Neuronal stem cell (in vitro differentiated cells): ENCODE results near the gene CXXC5.

Experiments used
- DNase-seq: peaks from one replicate; pipeline ENCODE4 v3.0.0-alpha.2; 2013; ENCODE audit warnings: low spot score
- H2AFZ ChIP-seq: one replicate; pipeline ENCODE4 v1.6.1; 2013; ENCODE audit warnings: mild to moderate bottlenecking, low read length, inconsistent platforms
- H2AK5ac ChIP-seq: 2 replicates; pipeline ENCODE4 v1.6.1; 2013; ENCODE audit warnings: low read depth, mild to moderate bottlenecking, inconsistent platforms, low read length, moderate library complexity, mixed read lengths
- H2BK120ac ChIP-seq: 2 replicates; pipeline ENCODE4 v1.6.1; 2013; ENCODE audit warnings: low read depth, mild to moderate bottlenecking, inconsistent platforms, low read length, moderate library complexity, mixed read lengths
- H2BK12ac ChIP-seq: one replicate; pipeline ENCODE4 v1.6.1; 2013; ENCODE audit warnings: low read length, inconsistent platforms
- H2BK15ac ChIP-seq: 2 replicates; pipeline ENCODE4 v1.6.1; 2013; ENCODE audit warnings: mild to moderate bottlenecking, low read length, inconsistent platforms, mixed read lengths
- H2BK5ac ChIP-seq: one replicate; pipeline ENCODE4 v1.6.1; 2013; ENCODE audit warnings: inconsistent platforms, mild to moderate bottlenecking, low read length, moderate library complexity
- H3K14ac ChIP-seq: one replicate; pipeline ENCODE4 v1.6.1; 2013; ENCODE audit warnings: low read length, inconsistent platforms
- H3K18ac ChIP-seq: 2 replicates; pipeline ENCODE4 v1.6.1; 2013; ENCODE audit warnings: low read length, inconsistent platforms
- H3K23ac ChIP-seq: 2 replicates; pipeline ENCODE4 v1.6.1; 2013; ENCODE audit warnings: low read depth, mild to moderate bottlenecking, mixed read lengths, low read length, inconsistent platforms; ENCODE audit not compliant: poor library complexity
- H3K27ac ChIP-seq: replicated peaks from 3 replicates; pipeline ENCODE4 v1.5.1; 2013; ENCODE audit warnings: low read length, inconsistent platforms
- H3K27me3 ChIP-seq, 3 experiments: 2 replicates each; pipeline ENCODE4 v1.6.1; 2013; ENCODE audit warnings: low read length in 3 of 3, mild to moderate bottlenecking in 2 of 3, inconsistent platforms in 1 of 3, low read depth in 1 of 3, mixed read lengths in 1 of 3, moderate library complexity in 1 of 3; ENCODE audit not compliant: control insufficient read depth in 3 of 3, insufficient read depth in 3 of 3
- H3K36me3 ChIP-seq, 2 donors: replicated peaks in 1 of 2; 2 replicates each; pipeline ENCODE4 v1.6.1; 2013; ENCODE audit warnings: low read length in 2 of 2; ENCODE audit not compliant: control insufficient read depth in 2 of 2, insufficient read depth in 2 of 2
- H3K4ac ChIP-seq: 2 replicates; pipeline ENCODE4 v1.6.1; 2013; ENCODE audit warnings: inconsistent platforms, mild to moderate bottlenecking, low read length, moderate library complexity
- H3K4me1 ChIP-seq, 2 donors: 1 replicate in 1 of 2; 2 replicates in 1 of 2; pipeline ENCODE4 v1.6.1; 2013; ENCODE audit warnings: low read length in 2 of 2, low read depth in 1 of 2; ENCODE audit not compliant: control insufficient read depth in 2 of 2, insufficient read depth in 1 of 2
- H3K4me2 ChIP-seq: one replicate; pipeline ENCODE4 v1.6.1; 2013; ENCODE audit warnings: mild to moderate bottlenecking, low read length, inconsistent platforms; ENCODE audit not compliant: insufficient read depth, poor library complexity, severe bottlenecking
- H3K4me3 ChIP-seq, 2 donors: 2 replicates each; pipeline ENCODE4 v1.5.1; 2013; ENCODE audit warnings: low read length in 2 of 2, mild to moderate bottlenecking in 2 of 2, inconsistent platforms in 1 of 2, moderate library complexity in 1 of 2
- H3K79me1 ChIP-seq: one replicate; pipeline ENCODE4 v1.6.1; 2013; ENCODE audit warnings: low read depth, mild to moderate bottlenecking, inconsistent platforms, low read length, moderate library complexity
- H3K9ac ChIP-seq: one replicate; pipeline ENCODE4 v1.6.1; 2013; ENCODE audit warnings: mild to moderate bottlenecking, low read depth, low read length, inconsistent platforms; ENCODE audit not compliant: poor library complexity
- H3K9me3 ChIP-seq, 2 donors: replicated peaks in 1 of 2; 2 replicates each; pipeline versions ENCODE3 to v1.6.1; 2013; ENCODE audit warnings: low read length in 2 of 2, mild to moderate bottlenecking in 2 of 2, inconsistent platforms in 1 of 2, low read depth in 1 of 2, mixed read lengths in 1 of 2, moderate library complexity in 1 of 2; ENCODE audit not compliant: control insufficient read depth in 2 of 2, insufficient read depth in 1 of 2
- H4K8ac ChIP-seq: one replicate; pipeline ENCODE4 v1.6.1; 2013; ENCODE audit warnings: low read depth, mild to moderate bottlenecking, inconsistent platforms, low read length, moderate library complexity
- H4K91ac ChIP-seq: one replicate; pipeline ENCODE4 v1.6.1; 2013; ENCODE audit warnings: low read length, low read depth, mild to moderate bottlenecking, inconsistent platforms; ENCODE audit not compliant: poor library complexity
- WGBS, 2 donors: extraction: QIAGEN DNeasy Blood & Tissue Kit; methylation state at CpG; one replicate each; pipeline ENCODE4 v1.1.7; 2013; ENCODE audit warnings: missing lambda C conversion rate in 2 of 2, mixed read lengths in 1 of 2; ENCODE audit not compliant: insufficient read length in 2 of 2, insufficient replicate concordance in 1 of 2; ENCODE audit errors: extremely low coverage in 2 of 2; 5-methylcytosine and 5-hydroxymethylcytosine counted together

CXXC5 gene

DNA sequence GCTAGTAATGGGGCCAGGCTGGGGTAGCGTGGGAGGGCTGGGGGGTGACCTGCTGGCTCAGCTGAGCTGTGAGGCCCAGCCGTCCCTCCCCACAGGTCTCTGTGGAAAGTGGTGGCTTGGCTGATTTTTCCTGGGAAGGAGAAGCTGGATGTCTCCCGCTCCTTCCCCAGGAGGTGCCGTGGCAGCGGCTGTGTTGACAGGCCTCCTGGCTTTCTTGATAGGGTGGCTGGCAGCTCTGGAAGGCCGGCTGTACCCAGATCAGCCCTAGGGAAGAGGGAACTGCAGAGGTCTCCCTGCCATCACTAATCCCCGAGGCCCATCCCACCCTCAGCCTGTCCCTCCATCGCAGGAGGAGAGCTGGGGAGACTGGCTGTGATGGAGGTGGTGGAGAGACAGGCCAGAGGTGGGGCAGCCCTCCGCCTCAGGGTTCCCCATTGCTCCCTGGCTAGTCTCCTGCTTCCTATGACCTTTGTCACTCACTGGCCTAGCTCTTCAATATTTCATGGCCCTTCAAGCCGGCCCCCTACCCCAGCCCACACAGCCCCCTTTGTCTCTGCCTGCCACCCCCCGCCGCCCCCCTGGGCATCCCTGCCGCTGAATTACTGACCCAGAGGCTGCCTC is 6.8 kb downstream of the CXXC5 start:
- Histone ChIP-seq H3K4me2 (no peak overlapping the region), H3K9ac (peak overlapping the region; percentile 72), H2BK120ac (no peak overlapping the region), H2BK12ac (peak overlapping the region; percentile 8), H2AFZ (no peak overlapping the region), H4K91ac (no peak overlapping the region), H3K9me3 (no peaks in the 10 kb centered on the region), H4K8ac (no peak overlapping the region), H2BK5ac (no peak overlapping the region), H3K4me1 (peaks cover 59 to 72% of the 10 kb centered on the region in 2 donors), H3K23ac (no peak overlapping the region), H2BK15ac (peak overlapping the region; percentile 62), H3K4me3 (peak overlapping the region in 1 of 2 donors; percentile 16), H3K4ac (no peak overlapping the region), H3K14ac (no peak overlapping the region), H3K27me3 (no peaks in the 10 kb centered on the region), H2AK5ac (peak overlapping the region; percentile 78), H3K79me1 (peaks cover 17% of the 10 kb centered on the region), H3K27ac (peak overlapping the region; percentile 38), H3K36me3 (peaks cover 0 to 6% of the 10 kb centered on the region in 2 donors), H3K18ac (peak overlapping the region; percentile 95)
- no CpG with 5 or more reads among the region's 13 CpGs for whole genome bisulfite sequencing, 2 donors
- no peak for DNase-seq

- no peak for DNase-seq
- Histone ChIP-seq H3K4me3 (no peak overlapping the region), H4K8ac (no peak overlapping the region), H2BK15ac (no peak overlapping the region), H3K27me3 (no peaks in the 10 kb centered on the region), H3K4me1 (peaks cover 63 to 74% of the 10 kb centered on the region in 2 donors), H3K23ac (peak overlapping the region; percentile 2), H3K9ac (no peak overlapping the region), H3K36me3 (peaks cover 0 to 6% of the 10 kb centered on the region in 2 donors), H2AFZ (no peak overlapping the region), H3K79me1 (peaks cover 13% of the 10 kb centered on the region), H2BK120ac (no peak overlapping the region), H4K91ac (no peak overlapping the region), H3K9me3 (no peaks in the 10 kb centered on the region), H3K27ac (peak overlapping the region; percentile 29), H3K4me2 (no peak overlapping the region), H3K18ac (peak overlapping the region; percentile 93), H3K14ac (no peak overlapping the region), H2BK12ac (no peak overlapping the region), H3K4ac (no peak overlapping the region), H2BK5ac (no peak overlapping the region), H2AK5ac (peak overlapping the region; percentile 78)
- WGBS, 2 donors: no CpG with 5 or more reads among the region's 18 CpGs
Observed at GRCh38 chr5:139655727-139656271, 7.7 kb downstream of the CXXC5 start.

DNA sequence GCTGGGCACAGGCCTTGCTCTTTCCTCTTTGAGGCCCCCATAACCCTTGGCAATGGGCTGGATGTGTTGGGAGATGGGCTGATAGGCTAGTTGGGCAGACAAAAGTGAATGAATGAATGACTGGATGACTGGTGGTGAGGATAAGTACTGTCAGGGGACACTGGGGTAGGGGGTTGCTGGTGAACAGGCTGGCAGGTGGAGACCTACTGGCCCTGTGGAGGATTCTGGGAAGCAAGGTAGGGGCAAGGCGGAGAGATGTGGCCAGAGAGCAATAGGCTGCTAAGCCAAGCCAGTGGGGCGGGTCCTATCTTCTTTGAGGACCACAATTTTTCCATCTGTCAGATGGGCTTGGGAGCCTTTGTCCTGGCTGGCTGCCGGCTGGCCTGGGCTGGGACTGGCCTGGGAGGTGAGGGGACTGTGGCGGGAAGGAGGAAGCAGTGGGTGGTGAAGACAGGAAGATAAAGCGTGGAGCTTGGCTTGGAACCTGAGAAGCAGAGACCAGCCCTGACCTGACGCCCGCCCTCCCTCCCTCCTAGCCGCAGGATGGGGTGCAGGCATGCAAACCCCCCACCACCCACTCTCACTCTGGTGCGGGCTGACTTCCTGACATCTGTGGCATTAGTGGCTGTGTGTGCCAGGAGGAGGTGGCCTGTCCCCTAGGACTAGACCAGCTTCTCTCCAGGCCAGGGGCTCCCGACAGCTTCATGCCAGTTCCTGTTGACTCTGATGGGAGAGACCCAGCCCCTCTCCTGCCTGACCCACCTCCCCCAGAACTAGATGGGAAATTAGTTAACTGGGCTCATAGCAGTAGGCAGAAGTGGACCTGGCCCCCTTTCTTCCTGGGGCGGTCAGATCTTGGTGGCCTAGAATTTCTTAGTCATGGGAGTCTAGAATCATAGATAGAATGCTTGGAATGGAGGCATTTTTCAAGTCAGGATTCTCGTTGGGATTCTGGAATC is 9.5 kb downstream of the CXXC5 start:
- no peak overlapping the region for H3K4me2 ChIP-seq
- H3K18ac ChIP-seq: peak overlapping the region; percentile 39
- H3K14ac ChIP-seq: no peak overlapping the region
- peak overlapping the region; percentile 53 for H3K9ac ChIP-seq
- H4K91ac ChIP-seq: peak overlapping the region; percentile 22
- H2AFZ ChIP-seq: no peak overlapping the region
- no peak overlapping the region for H2BK5ac ChIP-seq
- H3K4me1 ChIP-seq: peaks cover 59 to 61% of the 10 kb centered on the region in 2 donors
- H3K27me3 ChIP-seq: no peaks in the 10 kb centered on the region
- H2BK12ac ChIP-seq: peak overlapping the region; percentile 67
- H3K23ac ChIP-seq: peak overlapping the region; percentile 2
- H3K9me3 ChIP-seq: no peaks in the 10 kb centered on the region
- no peak overlapping the region for H3K27ac ChIP-seq
- H4K8ac ChIP-seq: no peak overlapping the region
- no CpG with 5 or more reads among the region's 12 CpGs for WGBS, 2 donors
- peak overlapping the region; percentile 34 for H2BK15ac ChIP-seq
- H3K79me1 ChIP-seq: peaks cover 21% of the 10 kb centered on the region
- peaks cover 2 to 18% of the 10 kb centered on the region in 2 donors for H3K36me3 ChIP-seq
- H2BK120ac ChIP-seq: no peak overlapping the region
- no peak overlapping the region for H3K4me3 ChIP-seq
- no peak for DNase-seq
- H3K4ac ChIP-seq: no peak overlapping the region
- peak overlapping the region; percentile 76 for H2AK5ac ChIP-seq

DNA sequence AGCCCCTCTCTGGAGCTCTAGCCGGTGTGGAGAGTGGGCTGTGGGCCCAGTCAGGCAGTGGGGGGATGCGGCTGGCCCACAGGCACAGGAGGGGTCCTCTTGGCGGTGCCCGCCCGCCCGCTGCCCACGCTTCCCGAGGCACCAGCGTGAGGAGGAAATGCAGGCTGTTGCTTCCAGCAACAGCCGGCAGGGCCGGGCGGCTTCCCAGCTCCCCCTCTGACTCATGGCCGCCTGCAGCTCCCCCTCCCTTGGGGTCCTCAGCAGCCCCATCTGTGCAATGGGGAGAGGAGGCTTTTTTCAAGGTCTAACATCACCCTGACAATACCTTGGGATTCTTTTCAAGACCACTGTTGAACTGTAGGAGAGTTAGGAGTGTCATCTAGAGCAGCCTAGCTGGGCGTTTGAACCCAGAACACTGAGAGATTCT is 10.4 kb downstream of the CXXC5 start:
- H2BK120ac ChIP-seq: no peak overlapping the region
- H3K9me3 ChIP-seq: no peaks in the 10 kb centered on the region
- no peak for DNase-seq
- peaks cover 2 to 23% of the 10 kb centered on the region in 2 donors for H3K36me3 ChIP-seq
- H2BK12ac ChIP-seq: peak overlapping the region; percentile 64
- H3K4ac ChIP-seq: no peak overlapping the region
- no peak overlapping the region for H2BK5ac ChIP-seq
- no peaks in the 10 kb centered on the region for H3K27me3 ChIP-seq
- peak overlapping the region; percentile 39 for H2AK5ac ChIP-seq
- no peak overlapping the region for H2BK15ac ChIP-seq
- no peak overlapping the region for H3K23ac ChIP-seq
- no peak overlapping the region for H3K27ac ChIP-seq
- peak overlapping the region; percentile 16 for H3K18ac ChIP-seq
- H3K4me1 ChIP-seq: peaks cover 52% of the 10 kb centered on the region in 2 donors
- H3K9ac ChIP-seq: no peak overlapping the region
- H2AFZ ChIP-seq: no peak overlapping the region
- no peak overlapping the region for H4K8ac ChIP-seq
- H3K14ac ChIP-seq: no peak overlapping the region
- no peak overlapping the region for H3K4me3 ChIP-seq
- peaks cover 21% of the 10 kb centered on the region for H3K79me1 ChIP-seq
- no peak overlapping the region for H3K4me2 ChIP-seq
- H4K91ac ChIP-seq: no peak overlapping the region
- WGBS, 2 donors: no CpG with 5 or more reads among the region's 14 CpGs
